GM12892 (cell line): ENCODE results near the gene TP53RK.

Source experiments
- DNase-seq: peaks from one replicate; pipeline ENCODE4 v3.0.0; 2011; ENCODE audit not compliant: insufficient read length
- FAIRE-seq: peaks from 2 replicates; lab custom pipeline; 2011; peaks lifted over from hg19 to GRCh38; lab: Jason Lieb, UNC
- POLR2A ChIP-seq: IDR thresholded peaks from 2 replicates; pipeline ENCODE4 v1.6.1; 2011; ENCODE audit warnings: low read depth, low read length, control low read depth
- POLR2AphosphoS5 ChIP-seq: IDR thresholded peaks from 2 replicates; pipeline ENCODE4 v1.6.1; 2011; ENCODE audit warnings: low read depth, low read length, control low read depth
- TAF1 ChIP-seq: IDR thresholded peaks from 2 replicates; pipeline ENCODE4 v1.6.1; 2011; ENCODE audit warnings: low read depth, mild to moderate bottlenecking, control low read depth, low read length, borderline replicate concordance

TP53RK gene

DNA sequence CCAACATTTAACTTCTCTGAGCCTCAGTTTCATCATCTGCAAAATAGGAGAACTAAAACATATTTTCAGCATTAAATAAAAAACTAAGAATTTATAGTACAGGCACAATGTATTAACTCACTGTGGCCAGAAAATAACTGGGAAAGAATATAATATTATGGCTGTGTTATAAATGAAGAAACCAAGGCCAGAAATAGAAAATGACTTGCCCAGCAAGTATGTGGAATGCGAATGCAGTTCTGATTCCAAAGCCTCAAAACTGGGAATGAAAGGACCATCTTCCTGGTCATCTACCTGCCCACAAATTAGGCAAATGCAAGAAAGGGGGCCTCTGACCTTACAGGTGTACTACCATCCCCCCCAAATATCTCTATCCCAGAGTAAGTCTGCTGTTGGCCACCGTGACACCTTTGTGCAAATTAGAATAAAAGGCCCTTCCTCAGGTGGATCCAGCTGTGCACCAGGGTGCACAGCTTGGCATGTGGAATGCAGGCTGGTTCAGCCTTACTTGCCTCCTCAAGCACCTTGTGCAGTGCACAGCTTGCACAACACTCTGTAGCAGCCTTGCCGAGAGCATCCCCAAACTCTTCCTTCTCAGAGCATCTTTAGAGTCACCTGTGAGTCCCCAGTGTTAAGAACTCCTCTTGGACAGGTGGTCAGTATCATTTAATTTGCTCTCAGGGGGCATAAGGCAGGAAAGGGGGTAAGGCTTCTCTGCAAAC, 42.4 kb downstream of the TP53RK start:
- FAIRE-seq (no peak), DNase-seq (no peak)
- TF ChIP-seq POLR2AphosphoS5 (no peak), POLR2A (no peak), TAF1 (no peak)

DNA sequence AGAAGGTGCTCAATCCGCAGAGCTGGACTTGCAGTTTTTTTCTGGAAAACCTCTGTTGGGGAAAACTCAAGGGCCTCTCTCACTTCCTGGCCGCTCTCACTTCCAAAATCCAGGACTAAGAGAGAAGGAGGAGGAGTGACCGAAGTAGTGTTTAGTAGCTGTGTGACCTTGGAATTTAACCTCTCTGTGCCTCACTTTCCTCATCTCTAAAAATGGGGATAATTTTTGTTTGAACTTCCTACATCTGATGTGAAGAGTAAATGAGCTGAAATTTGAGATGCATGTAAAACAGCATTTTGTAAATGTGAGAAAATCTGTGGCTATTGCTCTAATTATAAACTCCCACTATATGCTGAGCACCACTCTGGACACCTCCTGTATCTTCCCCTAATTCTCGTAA, 43.1 kb downstream of the TP53RK start:
- TF ChIP-seq TAF1 (no peak), POLR2AphosphoS5 (no peak), POLR2A (no peak)
- DNase-seq (no peak), FAIRE-seq (no peak)

DNA sequence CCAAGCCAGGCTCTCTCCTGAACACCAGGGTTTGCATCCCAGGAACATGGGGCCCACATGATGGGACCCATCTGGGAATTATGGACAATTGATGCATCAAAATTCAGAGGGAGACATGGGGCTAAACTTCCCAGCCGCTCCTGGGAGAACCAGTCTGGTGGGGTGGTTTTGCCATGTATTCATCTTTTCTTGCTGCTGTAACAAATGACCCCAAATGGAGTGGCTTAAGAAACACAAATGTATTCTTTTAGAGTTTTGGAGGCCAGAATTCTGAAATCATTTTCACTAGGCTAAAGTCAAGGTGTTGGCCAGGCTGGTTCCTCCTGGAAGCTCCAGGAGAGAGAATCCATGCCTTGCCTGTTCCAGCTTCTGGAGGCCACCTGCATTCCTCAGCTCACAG, 44.5 kb downstream of the TP53RK start:
- TF ChIP-seq POLR2A, result no peak
- TF ChIP-seq TAF1, result no peak
- TF ChIP-seq POLR2AphosphoS5, result no peak
- no peak for DNase-seq
- no peak for FAIRE-seq

DNA sequence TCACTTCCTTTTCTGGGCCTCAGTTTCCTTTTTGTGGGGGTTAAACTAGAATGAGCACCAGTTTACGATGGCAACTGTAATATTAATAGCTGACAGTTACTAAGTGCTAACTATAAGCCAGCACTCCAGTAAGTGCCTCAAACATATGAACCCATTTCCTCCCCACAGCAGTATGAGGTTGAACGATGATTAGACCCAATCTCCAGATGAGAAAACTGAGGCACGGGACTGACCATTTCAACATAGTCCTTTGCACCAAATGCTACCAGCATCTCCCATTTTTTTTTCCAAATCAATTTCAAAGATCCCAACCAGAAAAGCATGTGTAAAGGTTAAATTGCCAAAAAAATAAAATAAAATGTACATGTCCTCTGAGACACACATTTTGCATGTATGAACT, 45.1 kb downstream of the TP53RK start:
- DNase-seq (no peak), FAIRE-seq (no peak)
- no peak for TF ChIP-seq POLR2A
- no peak for TF ChIP-seq TAF1
- TF ChIP-seq POLR2AphosphoS5, result no peak

DNA sequence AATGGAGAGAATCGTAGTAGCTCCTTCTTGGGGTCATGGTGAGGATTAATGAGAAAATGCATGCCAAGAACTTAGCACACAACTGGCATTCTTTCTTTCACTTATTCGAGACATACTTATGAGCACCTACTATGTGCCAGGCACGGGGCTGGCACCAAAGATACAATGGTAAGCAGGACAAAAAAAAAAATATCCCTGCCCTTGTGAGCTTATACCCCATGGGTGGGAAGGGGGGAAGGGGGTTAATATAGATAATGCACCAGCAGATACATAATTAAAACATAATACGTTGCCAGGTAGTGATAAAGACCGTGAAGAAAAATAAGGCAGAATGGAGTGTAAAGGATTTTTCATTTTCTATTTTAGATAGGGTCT, 46.3 kb downstream of the TP53RK start:
- FAIRE-seq, result no peak
- TF ChIP-seq TAF1 (no peak), POLR2A (no peak), POLR2AphosphoS5 (no peak)
- DNase-seq, result no peak

DNA sequence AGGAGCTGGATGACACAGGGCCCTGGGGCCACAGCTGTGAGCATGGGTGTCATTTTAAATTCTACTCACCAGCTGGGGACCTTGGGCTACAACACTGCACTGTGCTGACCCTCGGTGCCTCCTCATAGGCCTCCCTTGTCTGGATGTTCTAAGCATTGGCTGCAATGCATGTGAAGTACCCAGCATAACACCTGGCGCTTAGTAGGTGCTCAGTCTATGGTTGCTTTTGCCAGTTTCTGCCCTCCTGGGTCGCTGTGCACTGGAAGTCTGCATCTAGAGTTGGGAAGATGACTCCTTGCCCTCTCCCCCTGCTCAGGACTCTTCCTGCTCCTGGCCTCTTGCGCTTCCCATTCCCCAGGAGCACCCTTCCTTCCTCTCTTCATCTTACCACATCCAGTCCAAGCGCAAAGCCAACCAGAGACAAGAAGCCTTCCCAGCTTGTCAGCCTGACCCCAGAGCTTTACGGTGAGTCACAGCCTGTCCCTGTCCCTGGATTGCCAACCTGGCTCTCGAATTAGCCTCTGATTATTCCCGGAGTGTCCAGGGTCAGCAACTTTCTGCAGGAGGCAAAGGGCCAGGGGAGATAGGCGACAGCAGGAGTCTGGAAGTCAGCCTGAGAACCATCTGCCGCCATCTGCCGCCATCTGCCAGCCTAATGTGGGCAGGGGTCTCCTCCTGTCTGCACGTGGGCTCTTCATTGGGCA, 46.8 kb downstream of the TP53RK start:
- DNase-seq (no peak), FAIRE-seq (no peak)
- no peak for TF ChIP-seq POLR2A
- TF ChIP-seq TAF1, result no peak
- no peak for TF ChIP-seq POLR2AphosphoS5

DNA sequence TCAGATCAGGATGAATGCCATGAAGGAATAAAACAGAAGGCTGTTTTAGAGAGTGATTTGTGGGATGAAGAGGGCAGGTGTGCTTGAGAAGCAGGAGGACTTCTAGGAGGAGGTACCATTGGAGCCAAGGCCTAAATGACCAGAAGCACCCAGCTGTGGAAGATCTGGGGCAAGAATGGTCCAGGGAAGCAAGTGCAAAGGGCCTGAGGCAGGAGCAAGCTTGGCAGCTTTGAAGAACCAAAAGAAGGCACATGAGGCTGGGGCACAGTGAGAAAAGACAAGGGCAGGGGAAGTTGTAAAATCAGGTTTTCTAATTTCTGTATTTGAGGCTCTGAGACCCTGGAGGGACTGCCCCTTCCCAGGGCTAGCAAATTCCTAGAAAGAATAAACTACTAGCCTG, 47.8 kb downstream of the TP53RK start:
- DNase-seq (no peak), FAIRE-seq (no peak)
- TF ChIP-seq POLR2AphosphoS5, result no peak
- no peak for TF ChIP-seq POLR2A
- TF ChIP-seq TAF1, result no peak

DNA sequence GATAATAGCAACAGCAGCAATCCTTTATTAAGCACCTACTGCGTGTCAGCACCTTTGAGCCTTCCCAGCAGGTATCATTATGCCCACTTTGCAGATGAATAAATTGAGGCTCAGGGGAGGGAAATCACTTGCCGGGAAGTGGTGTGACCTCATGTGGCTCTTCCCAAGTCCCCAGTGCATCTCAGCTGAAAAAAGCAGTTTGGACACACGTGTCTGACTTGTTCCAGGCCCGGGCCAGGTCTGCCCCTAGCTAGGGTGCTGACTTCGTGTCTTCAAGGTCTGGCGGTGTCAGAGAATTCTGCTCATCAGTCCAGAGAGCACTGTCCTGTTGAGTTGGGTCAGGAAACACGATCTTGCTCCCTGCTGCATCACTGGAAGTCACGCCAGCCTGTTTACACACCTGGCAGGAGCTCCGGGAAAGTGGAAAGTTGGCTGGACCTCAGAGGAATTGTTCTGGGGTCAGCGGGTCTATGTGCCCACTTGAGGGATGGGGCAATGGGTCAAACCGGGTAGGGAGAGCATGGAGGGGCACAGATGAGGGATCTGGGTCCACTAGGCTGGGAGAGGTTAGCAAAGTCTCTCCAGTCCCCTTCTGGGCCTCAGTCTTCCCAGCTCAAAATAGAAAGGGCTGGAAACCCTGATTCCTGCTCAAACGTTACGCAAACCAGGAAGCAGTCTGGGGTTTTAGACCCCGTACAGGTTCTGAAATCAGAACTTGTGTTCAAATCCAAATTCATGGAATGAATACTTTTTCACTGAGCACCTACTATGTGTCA, 48.5 kb downstream of the TP53RK start:
- TF ChIP-seq POLR2A, result no peak
- TF ChIP-seq POLR2AphosphoS5, result no peak
- TF ChIP-seq TAF1, result no peak
- FAIRE-seq (no peak), DNase-seq (no peak)

DNA sequence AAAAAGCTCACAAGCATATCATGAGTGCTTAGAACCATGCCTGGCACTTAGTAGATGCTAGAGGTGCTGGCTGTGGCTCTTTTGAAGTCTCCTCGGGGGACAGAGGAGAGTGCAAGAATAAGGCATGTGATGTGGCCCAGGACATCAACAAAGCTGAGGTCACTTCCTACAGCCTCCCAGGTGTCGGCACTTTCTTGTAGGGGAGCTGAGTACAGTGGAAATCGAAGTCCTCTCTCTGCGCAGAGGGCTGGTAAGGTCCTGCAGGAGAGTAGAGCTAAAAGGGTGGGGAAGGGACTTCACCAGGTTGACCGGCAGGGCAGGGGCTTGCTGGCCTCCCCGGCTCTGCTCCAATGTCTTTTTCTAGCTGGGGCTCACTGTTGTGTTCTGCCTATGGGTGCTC, 49.2 kb downstream of the TP53RK start:
- DNase-seq (no peak), FAIRE-seq (no peak)
- TF ChIP-seq POLR2AphosphoS5 (no peak), POLR2A (no peak), TAF1 (no peak)

DNA sequence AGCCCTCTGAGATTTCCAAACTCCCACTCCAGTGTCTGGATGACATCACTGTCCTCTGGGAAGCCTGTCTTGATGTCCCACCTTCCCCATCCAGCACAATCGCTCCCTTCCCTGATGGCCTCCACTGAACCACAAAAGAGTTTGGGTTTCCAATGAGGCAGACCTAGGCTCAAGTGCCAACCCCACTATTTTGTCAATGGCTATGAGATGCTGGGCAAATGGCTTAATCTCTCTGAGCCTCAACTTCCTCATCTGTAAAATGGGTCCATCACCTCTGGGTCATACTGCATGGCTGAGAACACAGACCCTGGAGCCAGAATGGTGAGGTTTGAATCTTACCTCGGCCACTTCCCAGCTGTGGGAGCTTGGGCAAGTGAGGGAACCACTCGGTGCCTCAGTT, 49.7 kb downstream of the TP53RK start:
- TF ChIP-seq POLR2A (no peak), TAF1 (no peak), POLR2AphosphoS5 (no peak)
- DNase-seq, result no peak
- FAIRE-seq, result no peak

DNA sequence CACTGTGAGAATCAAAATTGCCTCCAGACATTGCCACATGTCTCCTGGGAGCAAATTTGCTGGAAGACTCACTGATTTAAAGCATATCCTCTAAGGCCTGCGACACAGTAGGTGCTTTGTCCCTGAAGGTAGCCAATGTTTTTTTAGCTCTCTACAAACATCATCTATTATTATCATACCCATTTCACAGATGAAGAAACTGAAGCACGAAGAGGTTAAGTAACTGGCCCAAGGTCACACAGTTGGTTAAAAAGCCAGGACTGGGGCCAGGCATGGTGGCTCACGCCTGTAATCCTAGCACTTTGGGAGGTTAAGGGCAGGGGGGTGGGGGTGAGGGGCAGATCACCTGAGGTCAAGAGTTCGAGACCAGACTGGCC, 50.4 kb downstream of the TP53RK start:
- no peak for TF ChIP-seq POLR2A
- TF ChIP-seq POLR2AphosphoS5, result no peak
- TF ChIP-seq TAF1, result no peak
- DNase-seq (no peak), FAIRE-seq (no peak)
